Chondrocyte (in vitro differentiated cells): ENCODE measurements around the gene KRTAP10-7. TPM values are rescaled to one million over a fixed set of nuclear protein-coding genes. Genes with fewer than 3 reads are reported as not detected.
"Not testable (repeated sequence)": the region's sequence is repeated elsewhere in the genome, so short reads cannot be mapped to it uniquely, and the experiment has no call there.

ENCODE experiments used
- DNase-seq: peaks from one replicate; pipeline ENCODE4 v3.0.0; 2021; ENCODE audit warnings: mixed read lengths, low spot score
- H3K27ac Mint-ChIP-seq: one replicate; pipeline ENCODE4 v1.8.0; 2021; ENCODE audit warnings: mild to moderate bottlenecking, moderate library complexity, mixed read lengths; ENCODE audit not compliant: unreplicated experiment
- H3K27me3 Mint-ChIP-seq: 2 replicates; pipeline ENCODE4 v1.8.0; 2021; ENCODE audit warnings: low read depth, mixed read lengths
- H3K36me3 Mint-ChIP-seq: 2 replicates; pipeline ENCODE4 v1.8.0; 2021; ENCODE audit warnings: low read depth, mixed read lengths
- H3K4me1 Mint-ChIP-seq: 2 replicates; pipeline ENCODE4 v1.8.0; 2021; ENCODE audit warnings: low read depth, mild to moderate bottlenecking, mixed read lengths
- H3K4me3 Mint-ChIP-seq: one replicate; pipeline ENCODE4 v1.8.0; 2021; ENCODE audit warnings: mild to moderate bottlenecking, moderate library complexity, mixed read lengths; ENCODE audit not compliant: unreplicated experiment
- H3K9me3 Mint-ChIP-seq: 2 replicates; pipeline ENCODE4 v1.8.0; 2021; ENCODE audit warnings: low read depth, mixed read lengths
- CTCF ChIP-seq: fragments of 200-600 bp; sonication (generic); IDR thresholded peaks from 2 replicates; pipeline ENCODE4 v1.5.0; 2021; ENCODE audit warnings: antibody characterized with exemption, mild to moderate bottlenecking, moderate library complexity
- total RNA-seq: library from RNA; stranded (reverse); gene quantifications from 3 replicates; pipeline ENCODE4 v1.2.1, GENCODE V29; 2021

KRTAP10-7 gene
- total RNA-seq, 1 donor from 2014 or later, result not detected

GRCh38 chr21:44599264-44600029, 950 bp upstream of the KRTAP10-7 start:
- Mint-ChIP-seq H3K27ac (no peak overlapping the region), H3K36me3 (peaks cover 3% of the 10 kb centered on the region), H3K4me1 (no peaks in the 10 kb centered on the region), H3K4me3 (no peak overlapping the region), H3K27me3 (peaks cover 66% of the 10 kb centered on the region), H3K9me3 (peaks cover 15% of the 10 kb centered on the region)
- TF ChIP-seq CTCF, result no peak
- DNase-seq, result no peak

GRCh38 chr21:44601091-44601490, 694 bp downstream of the KRTAP10-7 start:
- H3K27me3 Mint-ChIP-seq, result peaks cover 69% of the 10 kb centered on the region
- H3K27ac Mint-ChIP-seq, H3K36me3 Mint-ChIP-seq, H3K4me3 Mint-ChIP-seq, H3K4me1 Mint-ChIP-seq: not testable (repeated sequence)
- H3K9me3 Mint-ChIP-seq, result peaks cover 18% of the 10 kb centered on the region
- peak; percentile 75 for DNase-seq

- Mint-ChIP-seq H3K36me3 (peaks cover 6% of the 10 kb centered on the region), H3K9me3 (peaks cover 18% of the 10 kb centered on the region), H3K27me3 (peaks cover 69% of the 10 kb centered on the region), H3K4me1 (no peaks in the 10 kb centered on the region), H3K27ac (no peak overlapping the region), H3K4me3 (no peak overlapping the region)
- no peak for TF ChIP-seq CTCF
- peak; percentile 61 for DNase-seq
These were observed 1.4 kb downstream of the KRTAP10-7 start for GRCh38 chr21:44601596-44602462.

GRCh38 chr21:44602463-44602850, 2.1 kb downstream of the KRTAP10-7 start:
- H3K36me3 Mint-ChIP-seq, result peaks cover 6% of the 10 kb centered on the region
- no peak for TF ChIP-seq CTCF
- H3K4me1 Mint-ChIP-seq, result no peaks in the 10 kb centered on the region
- peaks cover 18% of the 10 kb centered on the region for H3K9me3 Mint-ChIP-seq
- H3K27me3 Mint-ChIP-seq, result peaks cover 66% of the 10 kb centered on the region
- no peak for DNase-seq
- no peak overlapping the region for H3K27ac Mint-ChIP-seq
- no peak overlapping the region for H3K4me3 Mint-ChIP-seq

GRCh38 chr21:44603109-44603875, 2.9 kb downstream of the KRTAP10-7 start:
- TF ChIP-seq CTCF, result no peak
- Mint-ChIP-seq H3K27ac (no peak overlapping the region), H3K4me1 (no peaks in the 10 kb centered on the region), H3K9me3 (peaks cover 13% of the 10 kb centered on the region), H3K27me3 (peaks cover 65% of the 10 kb centered on the region), H3K4me3 (no peak overlapping the region), H3K36me3 (peaks cover 6% of the 10 kb centered on the region)
- no peak for DNase-seq
